Sigmoid colon (tissue), 4 donors: ENCODE results near the gene FAM98B.

Experiments
- CTCF ChIP-seq, 4 experiments: fragments of 450-650 bp in 3 of 4; fragments of 200-600 bp in 1 of 4; IDR thresholded peaks; one replicate each; pipeline ENCODE4 v1.5.1; 2016 to 2019; ENCODE audit warnings: antibody characterized with exemption in 4 of 4, mild to moderate bottlenecking in 3 of 4, moderate library complexity in 2 of 4
- EP300 ChIP-seq, 4 donors: sonication (generic); formaldehyde crosslinking; IDR thresholded peaks; one replicate each; pipeline ENCODE4 v1.6.1; 2017; ENCODE audit warnings: antibody characterized with exemption in 4 of 4
- POLR2AphosphoS5 ChIP-seq, 4 donors: sonication (generic); formaldehyde crosslinking; IDR thresholded peaks; one replicate each; pipeline ENCODE4 v1.6.1; 2017; ENCODE audit warnings: antibody characterized with exemption in 4 of 4

GRCh38 chr15:38535491-38536200, 81.7 kb downstream of the FAM98B start:
- no peak for TF ChIP-seq CTCF (IDR thresholded peaks at IDR 0.05)
- TF ChIP-seq POLR2AphosphoS5 (IDR thresholded peaks at IDR 0.05) = no peak
- no peak for TF ChIP-seq EP300 (IDR thresholded peaks at IDR 0.05)
